CD14-positive monocyte (primary cell): ENCODE data around the gene RIPOR3. TPM values are rescaled to one million over a fixed set of nuclear protein-coding genes. Genes with fewer than 3 reads are reported as not detected.

Source experiments
- DNase-seq, 3 donors: peaks; one replicate each; pipeline ENCODE4 v3.0.0-alpha.2; 2011 to 2022
- H2AFZ ChIP-seq: 2 replicates; pipeline ENCODE4 v1.6.0; 2012; ENCODE audit warnings: mild to moderate bottlenecking, low read depth, low read length, inconsistent platforms; ENCODE audit not compliant: insufficient read depth, poor library complexity, severe bottlenecking
- H3K27ac ChIP-seq, 2 donors: 1 replicate in 1 of 2; 2 replicates in 1 of 2; pipeline ENCODE4 v1.5.1; 2012 to 2013; ENCODE audit warnings: low read length in 2 of 2, control low read depth in 1 of 2, inconsistent platforms in 1 of 2, low read depth in 1 of 2, mild to moderate bottlenecking in 1 of 2
- H3K27me3 ChIP-seq, 2 donors: one replicate each; pipeline versions ENCODE4 v1.6.0 to v1.6.1; 2011 to 2013; ENCODE audit warnings: low read length in 2 of 2; ENCODE audit not compliant: control insufficient read depth in 2 of 2, insufficient read depth in 2 of 2
- H3K36me3 ChIP-seq, 2 donors: replicated peaks in 1 of 2; 1 replicate in 1 of 2; 2 replicates in 1 of 2; pipeline versions ENCODE4 v1.5.1 to v1.6.1; 2012 to 2013; ENCODE audit warnings: low read length in 2 of 2, control low read depth in 1 of 2, inconsistent platforms in 1 of 2, mild to moderate bottlenecking in 1 of 2; ENCODE audit not compliant: insufficient read depth in 2 of 2, control insufficient read depth in 1 of 2
- H3K4me1 ChIP-seq, 2 donors: 1 replicate in 1 of 2; 2 replicates in 1 of 2; pipeline versions ENCODE4 v1.5.1 to v1.6.1; 2012 to 2013; ENCODE audit warnings: low read length in 2 of 2, control low read depth in 1 of 2, inconsistent platforms in 1 of 2, mild to moderate bottlenecking in 1 of 2, moderate library complexity in 1 of 2; ENCODE audit not compliant: insufficient read depth in 2 of 2, control insufficient read depth in 1 of 2
- H3K4me2 ChIP-seq: replicated peaks from 2 replicates; pipeline ENCODE3; 2012; ENCODE audit warnings: low read length, moderate library complexity, mild to moderate bottlenecking; ENCODE audit not compliant: poor library complexity, severe bottlenecking; ENCODE audit errors: extremely low read depth
- H3K4me3 ChIP-seq, 3 experiments: fragments of 200-600 bp in 1 of 3; sonication (generic) in 1 of 3; replicated peaks in 1 of 3; 1 replicate in 2 of 3; 2 replicates in 1 of 3; pipeline ENCODE4 v1.5.1; 2011 to 2013; ENCODE audit warnings: low read length in 3 of 3, mild to moderate bottlenecking in 3 of 3, control low read depth in 2 of 3, low read depth in 2 of 3, inconsistent platforms in 1 of 3, moderate library complexity in 1 of 3
- H3K79me2 ChIP-seq: 2 replicates; pipeline ENCODE4 v1.6.0; 2012; ENCODE audit warnings: mild to moderate bottlenecking, control low read depth, inconsistent platforms, low read length, moderate library complexity; ENCODE audit not compliant: insufficient read depth
- H3K9ac ChIP-seq: 2 replicates; pipeline ENCODE4 v1.6.0; 2017; ENCODE audit warnings: low read length, mild to moderate bottlenecking; ENCODE audit not compliant: insufficient read depth, poor library complexity, severe bottlenecking
- H3K9me3 ChIP-seq, 2 donors: replicated peaks in 1 of 2; 1 replicate in 1 of 2; 2 replicates in 1 of 2; pipeline versions ENCODE4 v1.5.1 to v1.6.1; 2012 to 2013; ENCODE audit warnings: low read length in 2 of 2, control low read depth in 1 of 2; ENCODE audit not compliant: control insufficient read depth in 1 of 2, insufficient read depth in 1 of 2
- H4K20me1 ChIP-seq: 2 replicates; pipeline ENCODE4 v1.6.0; 2012; ENCODE audit warnings: mild to moderate bottlenecking, low read length, control low read depth, moderate library complexity; ENCODE audit not compliant: insufficient read depth
- H3K27ac Mint-ChIP-seq, 7 donors: one replicate each; pipeline ENCODE4 v1.8.0; 2020; ENCODE audit warnings: mild to moderate bottlenecking in 7 of 7, mixed read lengths in 7 of 7, moderate library complexity in 6 of 7, inconsistent platforms in 2 of 7
- H3K27me3 Mint-ChIP-seq, 3 donors: one replicate each; pipeline ENCODE4 v1.8.0; 2021 to 2022; ENCODE audit warnings: low read depth in 3 of 3, mild to moderate bottlenecking in 3 of 3, mixed read lengths in 3 of 3, moderate library complexity in 3 of 3, inconsistent platforms in 1 of 3
- H3K36me3 Mint-ChIP-seq, 2 donors: one replicate each; pipeline ENCODE4 v1.8.0; 2020; ENCODE audit warnings: mixed read lengths in 2 of 2, inconsistent platforms in 1 of 2, mild to moderate bottlenecking in 1 of 2
- H3K4me1 Mint-ChIP-seq: one replicate; pipeline ENCODE4 v1.8.0; 2020; ENCODE audit warnings: mild to moderate bottlenecking, mixed read lengths
- H3K4me3 Mint-ChIP-seq, 2 donors: one replicate each; pipeline ENCODE4 v1.8.0; 2020; ENCODE audit warnings: mild to moderate bottlenecking in 2 of 2, mixed read lengths in 2 of 2, moderate library complexity in 1 of 2
- H3K9me3 Mint-ChIP-seq, 7 donors: one replicate each; pipeline ENCODE4 v1.8.0; 2020 to 2022; ENCODE audit warnings: mixed read lengths in 7 of 7, mild to moderate bottlenecking in 6 of 7, moderate library complexity in 6 of 7, inconsistent platforms in 2 of 7
- CTCF ChIP-seq: fragments of 200-600 bp; IDR thresholded peaks from one replicate; pipeline ENCODE4 v1.8.0; 2022; ENCODE audit warnings: antibody characterized with exemption, mild to moderate bottlenecking
- WGBS: methylation state at CpG from one replicate; pipeline ENCODE4 v1.1.5; 2013; ENCODE audit warnings: missing lambda C conversion rate; ENCODE audit not compliant: insufficient coverage; 5-methylcytosine and 5-hydroxymethylcytosine counted together
- intact Hi-C, 2 donors: fragments of 100-400 bp; cut with micrococcal nuclease; formaldehyde crosslinking; loops; one replicate each; pipeline versions ENCODE4 v1.15.0 to v1.15.1; 2023
- polyA plus RNA-seq, 3 donors: library from polyadenylated mRNA; depleted of rRNA in 1 of 3; unstranded in 2 of 3; stranded (reverse) in 1 of 3; fragments of 300-500 nt in 2 of 3; fragments of >200 nt in 1 of 3; fragmentation: Illumina TruSeq in 2 of 3; gene quantifications; 1 replicate in 2 of 3; 2 replicates in 1 of 3; pipeline ENCODE4 v1.2.3, GENCODE V29; 2012 to 2021

RIPOR3 gene
- polyA plus RNA-seq, 3 donors = not detected

- intact Hi-C loops = loop anchor here in 1 of 2 donors (10.0 kb wide), 1 partner anchor 612 kb away; no protein-coding TSS in a partner anchor
- 98% methylated on average over 9 of the region's 13 CpGs for WGBS
Observed at GRCh38 chr20:50586531-50587232, 104.7 kb downstream of the RIPOR3 start.

DNA sequence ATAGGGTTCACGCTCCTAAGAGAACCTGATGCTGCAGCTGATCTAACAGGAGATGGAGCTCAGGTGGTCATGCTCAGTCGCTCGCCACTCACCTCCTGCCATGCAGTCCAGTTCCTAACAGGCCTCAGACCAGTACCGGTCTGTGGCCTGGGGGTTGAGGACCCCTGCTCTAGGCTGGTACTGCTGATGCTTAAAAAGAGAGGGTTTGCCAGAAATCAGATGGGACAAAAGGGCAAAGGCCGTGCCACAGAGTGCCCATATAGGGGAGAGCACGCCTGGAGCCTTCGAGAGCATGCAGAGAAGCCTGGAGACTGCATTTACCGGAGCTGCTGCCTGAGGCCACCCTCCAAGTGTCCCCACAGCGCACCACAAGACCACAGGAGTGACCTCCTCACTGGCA lies 105.7 kb downstream of the RIPOR3 start:
- Histone ChIP-seq H3K36me3 (peaks cover 74 to 87% of the 10 kb centered on the region in 2 donors), H3K4me3 (no peak overlapping the region), H3K79me2 (no peaks in the 10 kb centered on the region), H3K27ac (no peak overlapping the region), H3K27me3 (no peaks in the 10 kb centered on the region), H3K4me2 (no peak overlapping the region), H3K9ac (no peak overlapping the region), H4K20me1 (peaks cover 20% of the 10 kb centered on the region), H3K4me1 (no peaks in the 10 kb centered on the region), H2AFZ (no peak overlapping the region), H3K9me3 (no peaks in the 10 kb centered on the region)
- TF ChIP-seq CTCF = no peak
- Mint-ChIP-seq H3K9me3 (no peaks in the 10 kb centered on the region), H3K36me3 (peaks cover 72 to 97% of the 10 kb centered on the region in 2 donors), H3K4me1 (no peaks in the 10 kb centered on the region), H3K27ac (no peak overlapping the region), H3K27me3 (no peaks in the 10 kb centered on the region), H3K4me3 (no peak overlapping the region)
- WGBS = 96% methylated on average over 5 of the region's 9 CpGs
- intact Hi-C loops = loop anchor here in 1 of 2 donors (10.0 kb wide), 1 partner anchor 611 kb away; no protein-coding TSS in a partner anchor
- DNase-seq = no peak

More at GRCh38 chr20:50586531-50587232, 104.7 kb downstream of the RIPOR3 start:
- H4K20me1 ChIP-seq = peaks cover 13% of the 10 kb centered on the region
- H3K36me3 ChIP-seq = peaks cover 64 to 77% of the 10 kb centered on the region in 2 donors
- no peak overlapping the region for H3K9ac ChIP-seq
- H3K27ac Mint-ChIP-seq = peak overlapping the region in 2 of 7 donors; percentile 1 to 43
- H3K4me1 ChIP-seq = no peaks in the 10 kb centered on the region
- no peaks in the 10 kb centered on the region for H3K9me3 Mint-ChIP-seq
- H3K9me3 ChIP-seq = no peaks in the 10 kb centered on the region
- no peak for DNase-seq
- peaks cover 63 to 87% of the 10 kb centered on the region in 2 donors for H3K36me3 Mint-ChIP-seq
- TF ChIP-seq CTCF = no peak
- no peaks in the 10 kb centered on the region for H3K4me1 Mint-ChIP-seq
- no peak overlapping the region for H3K4me3 Mint-ChIP-seq
- H2AFZ ChIP-seq = no peak overlapping the region
- no peak overlapping the region for H3K4me2 ChIP-seq
- H3K27ac ChIP-seq = no peak overlapping the region
- no peaks in the 10 kb centered on the region for H3K27me3 ChIP-seq
- H3K27me3 Mint-ChIP-seq = no peaks in the 10 kb centered on the region
- no peak overlapping the region for H3K4me3 ChIP-seq
- H3K79me2 ChIP-seq = no peaks in the 10 kb centered on the region
